ENCODE measurements around the gene SH2B2. TPM values are rescaled to one million over a fixed set of nuclear protein-coding genes. Genes with fewer than 3 reads are reported as not detected.

SH2B2 gene
- total RNA-seq = 2.5 and 4.4 TPM in 2 replicates

GRCh38 chr7:102286237-102287110 is at the start of gene SH2B2:
SH2B2 (plus strand) TSS chr7:102286868; CDS start chr7:102300551, 13,683 bp downstream.
- peak; percentile 57 for DNase-seq

GRCh38 chr7:102239206-102239820 is 47.4 kb upstream of the SH2B2 start:
- no peak for DNase-seq

- DNase-seq = no peak
Measured at GRCh38 chr7:102241431-102241830, 45.2 kb upstream of the SH2B2 start.

- DNase-seq = no peak
Measured at GRCh38 chr7:102244601-102245000, 42.1 kb upstream of the SH2B2 start.

GRCh38 chr7:102248081-102248455 is 38.6 kb upstream of the SH2B2 start:
- DNase-seq = no peak

- no peak for DNase-seq
Measured at GRCh38 chr7:102248456-102249395, 37.9 kb upstream of the SH2B2 start.

- DNase-seq = no peak
Measured at GRCh38 chr7:102251531-102252365, 34.9 kb upstream of the SH2B2 start.

GRCh38 chr7:102252366-102252982 is 34.2 kb upstream of the SH2B2 start:
- DNase-seq = no peak

- DNase-seq = no peak
Measured at GRCh38 chr7:102253066-102253972, 33.3 kb upstream of the SH2B2 start.

DNA sequence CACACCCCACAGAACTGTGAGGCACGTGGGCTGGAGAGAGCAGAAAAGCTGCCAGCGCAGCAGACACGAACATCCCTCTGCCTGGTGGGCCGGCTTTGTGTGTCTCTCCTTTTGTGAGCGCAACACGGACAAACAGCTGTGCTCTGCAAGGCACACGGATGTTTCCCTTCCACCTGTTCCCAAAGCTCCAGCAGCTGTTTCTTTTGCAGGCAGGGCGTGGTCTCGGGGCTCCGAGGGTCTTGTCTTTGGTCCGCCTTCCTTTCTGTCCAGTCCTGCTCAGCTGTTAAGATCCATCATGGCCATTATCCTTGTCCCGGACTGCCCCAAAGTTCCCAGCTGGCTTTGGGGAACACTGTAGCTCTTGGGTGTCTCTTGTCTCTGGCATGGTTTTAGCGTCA is 32.7 kb upstream of the SH2B2 start:
- no peak for DNase-seq

DNA sequence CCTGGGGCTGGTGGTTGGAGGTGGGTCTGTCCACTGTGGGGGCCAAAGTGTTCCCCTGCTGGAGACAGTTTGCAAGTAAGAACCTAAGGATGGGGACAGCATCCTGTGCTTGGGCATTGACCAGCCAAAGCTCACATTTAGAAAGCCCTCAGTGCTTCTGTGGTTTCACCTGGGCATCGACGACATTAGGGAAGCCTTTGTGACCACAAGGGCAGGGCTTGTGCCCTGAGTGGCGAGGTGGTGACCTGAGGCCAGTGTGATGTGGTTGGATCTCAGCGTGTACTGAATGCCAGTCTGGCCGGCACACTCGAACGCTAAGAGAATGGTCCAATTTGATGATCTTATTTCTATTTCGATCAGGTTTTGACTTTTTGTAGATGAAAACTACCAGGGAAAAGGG is 32.1 kb upstream of the SH2B2 start:
- no peak for DNase-seq

- no peak for DNase-seq
Measured at GRCh38 chr7:102255501-102255900, 31.2 kb upstream of the SH2B2 start.

DNA sequence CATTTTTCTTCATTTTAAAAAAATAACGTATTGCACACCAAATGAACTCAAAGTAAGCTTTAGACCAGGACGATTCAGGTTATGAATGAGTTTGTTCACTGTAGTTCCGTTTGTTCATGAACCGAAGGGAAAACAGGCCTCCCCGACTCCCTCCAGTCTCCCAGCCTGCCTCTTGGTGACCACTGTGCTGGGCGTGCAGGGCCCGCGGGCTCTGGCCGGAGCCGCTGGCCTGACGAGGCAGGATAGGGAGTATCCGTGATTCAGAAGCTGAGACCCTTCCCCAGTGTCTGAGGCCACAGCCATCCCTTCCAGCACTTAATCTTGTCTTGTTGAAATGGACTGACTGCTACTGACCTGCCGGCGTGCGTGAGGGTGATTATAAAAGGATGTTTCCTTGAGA is 30.8 kb upstream of the SH2B2 start:
- DNase-seq = no peak

DNA sequence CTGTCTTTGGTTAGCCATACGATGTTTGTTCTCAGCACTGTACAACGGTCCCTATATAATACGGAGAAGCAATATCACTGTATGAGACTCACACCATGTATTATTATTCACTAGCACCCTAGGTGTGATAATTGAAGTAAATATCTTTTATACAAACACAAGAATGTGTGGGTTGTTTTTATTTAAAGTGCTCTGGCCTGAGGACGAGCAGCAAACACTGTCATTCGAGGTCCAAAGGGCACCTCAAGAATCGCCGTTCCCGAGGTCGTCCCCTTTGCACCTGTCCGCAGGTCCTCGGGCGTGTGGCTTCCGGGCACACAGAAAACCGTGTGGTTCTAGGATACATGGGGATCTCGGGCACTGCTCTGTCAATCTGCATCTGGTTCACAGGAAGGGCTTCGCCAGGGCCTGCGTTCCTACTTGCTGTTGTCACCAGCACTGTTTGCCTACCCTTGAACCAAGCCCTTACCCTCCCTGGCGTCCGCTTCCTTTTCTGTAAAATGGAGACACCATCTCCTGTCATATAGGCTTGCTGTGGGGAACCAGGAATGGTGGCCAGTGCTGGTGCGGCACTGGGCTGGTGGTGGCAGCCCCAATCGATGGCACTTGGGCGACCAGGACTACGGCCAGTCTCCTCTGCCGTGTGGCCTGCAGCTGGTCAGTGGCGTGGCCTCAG is 28.5 kb upstream of the SH2B2 start:
- no peak for DNase-seq

- no peak for DNase-seq
Measured at GRCh38 chr7:102258749-102259107, 27.9 kb upstream of the SH2B2 start.

DNA sequence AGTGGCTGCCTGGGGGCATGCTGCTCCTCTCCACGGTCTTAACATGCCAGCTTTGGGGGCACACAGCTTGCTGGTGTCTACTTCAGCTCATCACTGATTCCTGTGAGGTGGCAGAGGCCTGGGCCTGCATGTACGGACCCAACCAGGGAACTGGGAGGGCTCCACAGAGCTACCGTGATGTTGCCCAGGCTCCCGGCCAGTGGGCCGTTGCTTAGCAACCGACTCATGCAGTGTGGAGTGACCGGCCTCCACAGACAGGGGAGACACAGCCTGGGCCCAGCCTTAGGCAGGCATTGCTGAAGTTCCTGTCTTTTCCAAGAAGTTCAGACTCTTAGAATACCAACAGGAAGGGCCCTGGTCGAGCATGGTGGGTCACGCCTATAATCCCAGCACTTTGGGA is 25.8 kb upstream of the SH2B2 start:
- no peak for DNase-seq

DNA sequence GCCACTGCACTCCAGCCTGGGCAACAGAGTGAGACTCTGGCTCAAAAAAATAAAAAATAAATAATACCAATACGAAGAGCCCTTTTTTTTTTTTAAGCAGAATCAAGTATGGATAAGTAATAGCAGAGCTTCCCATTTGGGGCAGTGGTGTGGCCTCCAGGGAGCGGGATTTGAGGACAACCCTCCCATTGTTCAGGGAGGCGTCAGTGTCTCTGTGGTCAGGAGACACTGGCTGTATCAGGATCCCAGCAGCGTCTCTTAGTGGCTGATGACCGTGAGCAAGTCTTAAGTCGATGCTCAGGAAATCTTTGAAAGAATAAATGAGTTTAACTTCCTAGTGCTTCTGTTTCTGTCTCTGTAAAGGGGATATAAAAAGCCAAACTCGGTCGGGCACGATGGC is 25.2 kb upstream of the SH2B2 start:
- DNase-seq = no peak

GRCh38 chr7:102262546-102262945 is 24.1 kb upstream of the SH2B2 start:
- DNase-seq = no peak

GRCh38 chr7:102264367-102264891 is 22.2 kb upstream of the SH2B2 start:
- DNase-seq = peak; percentile 30

GRCh38 chr7:102266541-102266940 is 20.1 kb upstream of the SH2B2 start:
- no peak for DNase-seq

Measured in dermis blood vessel endothelial cell (primary cell).